Fibroblast of pulmonary artery (primary cell): Measurements from ENCODE around the gene POU2F1.

ENCODE experiments used
- DNase-seq: peaks from one replicate; pipeline ENCODE4 v3.0.0-alpha.2; 2010; ENCODE audit warnings: low read depth
- H3K4me3 ChIP-seq: replicated peaks from 2 replicates; pipeline ENCODE4 v1.5.1; 2011; ENCODE audit warnings: low read depth, mild to moderate bottlenecking, control low read depth, low read length, moderate library complexity
- TF ChIP-seq, protein P1 (sequence below): IDR thresholded peaks from 2 replicates; pipeline ENCODE4 v1.5.1; 2011; ENCODE audit warnings: mild to moderate bottlenecking, control low read depth, low read length, inconsistent platforms; ENCODE audit errors: missing control alignments

POU2F1 gene

DNA sequence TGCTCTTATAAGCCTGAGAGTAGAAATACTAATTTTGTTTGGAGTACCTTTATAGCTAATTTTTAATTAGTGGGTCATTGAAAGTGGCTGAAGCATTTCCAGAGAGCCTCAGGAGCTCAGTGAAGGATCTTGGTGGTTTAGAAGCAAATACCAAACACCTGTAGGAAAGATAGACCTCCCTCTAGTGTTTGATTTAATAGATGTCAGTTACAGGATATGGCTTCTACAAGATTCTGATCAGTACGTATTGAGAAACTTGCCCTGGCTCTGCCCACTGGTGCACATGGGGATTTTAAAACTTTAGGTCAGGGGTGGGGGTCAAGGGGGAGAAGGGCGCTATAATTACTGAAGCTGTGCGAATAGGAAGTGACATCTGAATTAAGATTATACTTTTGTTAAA is 122.2 kb downstream of the POU2F1 start:
- DNase-seq = no peak
- no peak overlapping the region for H3K4me3 ChIP-seq
- TF ChIP-seq, protein P1, sequence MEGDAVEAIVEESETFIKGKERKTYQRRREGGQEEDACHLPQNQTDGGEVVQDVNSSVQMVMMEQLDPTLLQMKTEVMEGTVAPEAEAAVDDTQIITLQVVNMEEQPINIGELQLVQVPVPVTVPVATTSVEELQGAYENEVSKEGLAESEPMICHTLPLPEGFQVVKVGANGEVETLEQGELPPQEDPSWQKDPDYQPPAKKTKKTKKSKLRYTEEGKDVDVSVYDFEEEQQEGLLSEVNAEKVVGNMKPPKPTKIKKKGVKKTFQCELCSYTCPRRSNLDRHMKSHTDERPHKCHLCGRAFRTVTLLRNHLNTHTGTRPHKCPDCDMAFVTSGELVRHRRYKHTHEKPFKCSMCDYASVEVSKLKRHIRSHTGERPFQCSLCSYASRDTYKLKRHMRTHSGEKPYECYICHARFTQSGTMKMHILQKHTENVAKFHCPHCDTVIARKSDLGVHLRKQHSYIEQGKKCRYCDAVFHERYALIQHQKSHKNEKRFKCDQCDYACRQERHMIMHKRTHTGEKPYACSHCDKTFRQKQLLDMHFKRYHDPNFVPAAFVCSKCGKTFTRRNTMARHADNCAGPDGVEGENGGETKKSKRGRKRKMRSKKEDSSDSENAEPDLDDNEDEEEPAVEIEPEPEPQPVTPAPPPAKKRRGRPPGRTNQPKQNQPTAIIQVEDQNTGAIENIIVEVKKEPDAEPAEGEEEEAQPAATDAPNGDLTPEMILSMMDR = no peak

DNA sequence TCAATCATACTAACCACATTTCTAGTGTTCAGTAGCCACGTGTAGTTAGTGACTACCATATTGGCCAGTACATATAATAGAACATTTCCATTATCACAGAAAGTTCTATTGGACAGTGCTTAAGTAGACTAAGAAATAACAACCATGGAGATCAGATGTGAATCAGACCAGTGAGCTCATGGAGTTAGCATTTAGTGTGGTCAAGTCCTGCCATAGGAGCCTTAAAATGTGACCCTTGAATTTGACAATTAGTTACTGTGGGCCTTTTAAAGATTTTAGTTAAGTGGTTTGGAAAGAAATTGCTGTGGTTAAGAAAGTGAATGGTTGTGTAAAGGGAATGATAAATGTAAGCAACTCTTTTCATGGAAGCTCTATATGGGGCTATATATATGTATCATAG is 123.4 kb downstream of the POU2F1 start:
- no peak overlapping the region for H3K4me3 ChIP-seq
- TF ChIP-seq, protein P1 = no peak
- no peak for DNase-seq

DNA sequence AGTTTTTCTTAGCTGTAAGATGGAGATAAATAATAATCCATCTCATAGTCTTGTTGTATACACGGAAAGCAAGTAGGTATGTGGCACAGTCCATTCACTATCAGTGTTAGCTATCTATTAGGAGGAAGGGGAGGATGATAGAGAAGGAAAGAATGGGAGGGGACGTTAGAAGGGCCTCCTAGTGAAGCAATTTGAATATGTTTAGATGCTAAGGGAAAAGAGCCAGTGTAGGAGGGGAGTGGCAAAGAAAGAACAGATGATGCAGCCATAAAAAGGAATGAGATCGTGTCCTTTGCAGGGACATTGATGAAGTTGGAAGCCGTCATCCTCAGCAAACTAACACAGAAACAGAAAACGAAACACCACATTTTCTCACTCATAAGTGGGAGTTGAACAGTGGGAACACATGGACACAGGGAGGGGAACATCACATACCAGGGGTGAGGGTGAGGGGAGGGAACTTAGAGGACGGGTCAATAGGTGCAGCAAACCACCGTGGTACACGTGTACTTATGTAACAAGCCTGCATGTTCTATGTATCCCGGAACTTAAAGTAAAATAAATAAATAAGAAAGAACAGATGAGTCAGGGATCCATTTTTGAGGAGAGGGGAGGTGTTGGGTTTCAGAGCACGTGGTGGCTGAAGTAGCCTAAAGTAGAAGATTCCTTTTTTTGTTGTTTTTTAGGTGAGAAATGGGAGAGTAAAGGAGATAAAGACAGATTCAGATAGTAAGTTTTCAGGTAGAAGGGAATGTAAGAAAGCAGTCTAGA is 124.1 kb downstream of the POU2F1 start:
- DNase-seq = no peak
- H3K4me3 ChIP-seq = no peak overlapping the region
- TF ChIP-seq, protein P1 = no peak

DNA sequence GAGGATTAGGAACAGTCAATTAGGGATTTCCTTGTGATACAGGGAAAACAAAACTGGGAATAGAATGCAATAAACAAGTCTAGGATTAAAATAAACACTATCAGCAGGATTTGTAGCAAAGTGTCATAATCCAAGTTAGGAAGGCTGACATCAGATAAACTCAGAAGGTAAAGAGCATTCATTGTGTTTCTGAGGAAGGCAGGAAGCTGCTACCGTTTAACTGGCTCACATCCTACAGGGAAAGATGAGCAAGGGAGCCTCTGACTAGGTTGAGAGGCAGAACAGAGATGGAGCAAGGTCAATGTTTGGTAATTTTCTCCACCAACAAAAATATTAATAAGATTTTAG is 124.7 kb downstream of the POU2F1 start:
- peak; percentile 5 for DNase-seq
- no peak overlapping the region for H3K4me3 ChIP-seq
- TF ChIP-seq, protein P1 = no peak

DNA sequence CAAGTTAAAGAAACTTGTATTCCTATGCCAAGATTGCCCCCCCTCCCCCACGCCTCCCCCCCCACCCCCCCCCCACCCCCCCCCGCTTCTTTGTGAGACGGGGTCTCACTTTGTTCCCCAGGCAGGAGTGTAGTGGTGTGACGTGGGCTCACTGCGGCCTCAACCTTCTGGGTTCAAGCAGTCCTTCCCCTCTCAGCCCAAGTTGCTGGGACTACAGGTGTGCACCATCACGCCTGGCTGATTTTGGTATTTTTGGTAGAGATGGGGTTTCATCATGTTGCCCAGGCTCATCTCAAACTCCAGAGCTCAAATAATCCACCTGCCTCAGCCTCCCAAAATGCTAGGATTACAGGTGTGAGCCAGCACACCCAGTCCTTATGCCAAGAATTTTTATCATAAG is 136.6 kb downstream of the POU2F1 start:
- no peak overlapping the region for H3K4me3 ChIP-seq
- TF ChIP-seq, protein P1 = no peak
- no peak for DNase-seq

DNA sequence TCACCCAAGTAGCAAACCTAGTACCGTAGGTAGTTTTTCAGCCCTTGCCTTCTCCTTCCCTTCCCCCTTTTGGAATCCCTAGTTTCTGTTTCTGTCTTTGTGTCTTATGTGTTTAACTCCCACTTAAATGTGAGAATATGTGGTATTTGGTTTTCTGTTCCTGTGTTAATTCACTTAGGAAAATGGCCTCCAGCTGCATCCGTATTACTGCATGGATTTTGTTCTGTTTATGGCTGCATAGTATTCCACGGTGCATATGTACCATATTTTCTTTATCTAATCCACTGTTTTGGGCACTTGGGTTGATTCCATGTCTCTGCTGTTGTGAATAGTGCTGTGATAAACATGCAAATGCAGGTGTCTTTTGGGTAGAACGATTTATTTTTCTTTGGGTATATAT is 138.6 kb downstream of the POU2F1 start:
- no peak overlapping the region for H3K4me3 ChIP-seq
- TF ChIP-seq, protein P1 = no peak
- DNase-seq = no peak

DNA sequence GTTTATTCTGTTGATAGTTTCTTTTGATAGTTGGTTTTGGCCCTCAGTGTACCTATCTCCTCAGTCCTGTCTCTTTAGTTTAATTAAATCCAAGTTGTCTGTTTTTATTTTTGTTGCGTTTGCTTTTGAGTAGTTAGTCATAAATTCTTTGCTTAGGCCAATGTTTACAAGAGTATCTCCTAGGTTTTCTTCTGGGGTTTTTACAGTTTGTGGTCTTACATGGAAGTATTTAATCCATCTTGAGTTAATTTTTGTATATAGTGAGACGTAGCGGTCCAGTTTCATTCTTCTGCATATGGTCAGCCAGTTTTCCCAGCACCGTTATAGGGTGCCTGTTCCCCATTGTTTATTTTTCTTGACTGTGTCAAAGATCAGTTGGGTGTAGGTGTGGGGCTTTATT is 139.4 kb downstream of the POU2F1 start:
- no peak for DNase-seq
- TF ChIP-seq, protein P1 = no peak
- no peak overlapping the region for H3K4me3 ChIP-seq
